ENCODE data around the gene PPP1R14B.
A peak's percentile ranks its signal among the peaks of the same experiment; 100 is the strongest.
"Not testable (repeated sequence)": the region's sequence is repeated elsewhere in the genome, so short reads cannot be mapped to it uniquely, and the experiment has no call there.

PPP1R14B gene

DNA sequence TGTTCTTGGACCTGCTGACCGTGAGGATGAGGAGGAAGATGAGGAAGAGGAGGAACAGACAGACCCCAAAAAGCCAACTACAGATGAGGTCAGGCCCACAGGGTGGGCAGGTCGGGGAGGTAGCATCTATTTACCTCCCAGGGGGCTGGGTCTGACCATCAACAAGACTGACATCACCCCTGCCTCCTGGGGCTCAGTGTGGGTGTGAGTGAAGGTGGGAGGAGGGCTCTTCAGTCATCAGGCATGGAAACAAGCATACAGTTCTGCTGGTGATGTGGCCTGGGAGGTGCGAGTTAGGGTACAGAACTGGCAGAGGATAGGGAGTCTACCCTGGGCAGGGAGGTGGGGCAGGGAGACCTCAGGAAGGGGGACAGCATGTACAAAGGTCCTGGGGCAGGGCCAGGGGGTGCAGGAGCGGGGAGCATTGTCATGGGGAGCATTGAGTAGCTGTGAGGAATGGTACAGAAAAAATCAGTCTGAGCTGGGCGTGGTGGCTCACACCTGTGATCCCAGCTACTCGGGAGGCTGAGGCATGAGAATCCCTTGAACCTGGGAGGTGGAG, 13.5 kb upstream of the PPP1R14B start:
- DNase-seq = no peak

DNA sequence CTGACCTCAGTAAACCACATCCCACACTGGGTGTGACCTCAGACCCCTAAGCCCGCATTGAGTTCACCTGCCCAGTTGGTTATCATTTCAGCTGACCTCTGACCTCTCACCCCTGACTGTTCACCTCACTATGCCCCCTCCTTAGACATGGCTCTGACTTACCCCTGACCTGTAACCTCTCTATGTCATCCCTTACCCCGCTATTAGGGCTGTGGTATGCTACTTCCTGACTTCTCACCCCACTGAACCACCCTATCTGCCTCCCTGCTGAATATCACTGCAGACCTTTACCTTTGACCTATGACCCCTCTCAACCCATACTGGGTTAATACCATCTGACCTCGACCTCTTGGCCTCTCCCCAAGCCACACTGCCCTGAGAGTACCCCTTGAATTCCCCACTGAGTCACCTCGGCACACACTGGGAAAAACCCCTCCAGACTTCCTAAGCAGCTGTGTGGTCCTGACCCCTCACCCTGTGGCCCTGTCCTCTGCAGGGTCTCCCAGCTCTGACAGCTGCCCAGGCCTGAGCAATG, 12.9 kb upstream of the PPP1R14B start:
- no peak for DNase-seq

DNA sequence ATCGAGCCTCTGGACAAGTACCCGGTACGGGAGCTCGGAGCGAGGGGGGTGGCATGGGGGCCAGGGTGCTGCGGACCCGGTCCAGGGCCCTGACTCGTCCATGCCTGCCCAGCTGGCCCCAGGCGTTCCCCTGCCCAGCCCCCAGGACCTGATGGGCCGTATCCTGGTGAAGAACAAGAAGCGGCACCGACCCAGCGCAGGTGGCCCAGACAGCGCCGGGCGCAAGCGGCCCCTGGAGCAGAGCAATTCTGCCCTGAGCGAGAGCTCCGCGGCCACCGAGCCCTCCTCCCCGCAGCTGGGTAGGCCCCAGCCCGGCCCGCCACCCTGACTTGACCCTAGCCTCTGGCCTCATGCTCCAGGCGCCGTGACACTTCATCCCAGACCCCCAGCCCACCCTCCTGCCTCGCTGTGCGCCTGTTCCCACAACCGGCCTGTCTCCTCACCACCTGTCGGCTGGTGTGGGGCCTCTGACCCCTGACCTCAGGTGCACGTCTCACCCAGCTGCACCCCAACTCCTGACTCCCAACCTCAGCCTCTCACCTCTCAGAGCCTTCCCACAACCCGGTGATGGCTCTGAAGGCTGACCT, 12.3 kb upstream of the PPP1R14B start:
- DNase-seq = no peak

DNA sequence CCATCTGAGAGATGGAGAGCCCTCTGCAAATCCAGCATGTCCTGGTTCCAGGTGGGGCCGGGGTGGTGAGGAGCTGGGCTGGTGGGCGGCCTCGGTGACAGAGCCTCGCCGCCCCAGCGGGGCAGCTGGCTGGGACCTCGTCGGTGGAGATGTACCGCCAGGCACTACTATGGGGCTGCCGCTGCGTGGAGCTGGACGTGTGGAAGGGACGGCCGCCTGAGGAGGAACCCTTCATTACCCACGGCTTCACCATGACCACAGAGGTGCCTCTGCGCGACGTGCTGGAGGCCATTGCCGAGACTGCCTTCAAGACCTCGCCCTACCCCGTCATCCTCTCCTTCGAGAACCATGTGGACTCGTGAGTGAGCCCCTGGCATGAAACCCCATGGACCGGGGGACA, 11.6 kb upstream of the PPP1R14B start:
- no peak for DNase-seq

DNA sequence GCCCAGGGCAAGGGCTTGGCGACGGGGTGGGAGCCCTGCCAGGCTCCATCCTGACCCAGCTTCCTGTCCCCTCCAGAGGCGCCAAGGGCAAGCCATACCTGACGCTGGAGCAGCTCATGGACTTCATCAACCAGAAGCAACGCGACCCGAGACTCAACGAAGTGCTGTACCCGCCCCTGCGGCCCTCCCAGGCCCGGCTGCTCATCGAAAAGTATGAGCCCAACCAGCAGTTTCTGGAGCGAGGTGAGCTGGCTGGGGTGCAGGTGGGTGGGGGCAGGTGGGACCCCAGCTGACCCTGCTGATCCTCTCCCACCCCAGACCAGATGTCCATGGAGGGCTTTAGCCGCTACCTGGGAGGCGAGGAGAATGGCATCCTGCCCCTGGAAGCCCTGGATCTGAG, 9.6 kb upstream of the PPP1R14B start:
- no peak for DNase-seq

DNA sequence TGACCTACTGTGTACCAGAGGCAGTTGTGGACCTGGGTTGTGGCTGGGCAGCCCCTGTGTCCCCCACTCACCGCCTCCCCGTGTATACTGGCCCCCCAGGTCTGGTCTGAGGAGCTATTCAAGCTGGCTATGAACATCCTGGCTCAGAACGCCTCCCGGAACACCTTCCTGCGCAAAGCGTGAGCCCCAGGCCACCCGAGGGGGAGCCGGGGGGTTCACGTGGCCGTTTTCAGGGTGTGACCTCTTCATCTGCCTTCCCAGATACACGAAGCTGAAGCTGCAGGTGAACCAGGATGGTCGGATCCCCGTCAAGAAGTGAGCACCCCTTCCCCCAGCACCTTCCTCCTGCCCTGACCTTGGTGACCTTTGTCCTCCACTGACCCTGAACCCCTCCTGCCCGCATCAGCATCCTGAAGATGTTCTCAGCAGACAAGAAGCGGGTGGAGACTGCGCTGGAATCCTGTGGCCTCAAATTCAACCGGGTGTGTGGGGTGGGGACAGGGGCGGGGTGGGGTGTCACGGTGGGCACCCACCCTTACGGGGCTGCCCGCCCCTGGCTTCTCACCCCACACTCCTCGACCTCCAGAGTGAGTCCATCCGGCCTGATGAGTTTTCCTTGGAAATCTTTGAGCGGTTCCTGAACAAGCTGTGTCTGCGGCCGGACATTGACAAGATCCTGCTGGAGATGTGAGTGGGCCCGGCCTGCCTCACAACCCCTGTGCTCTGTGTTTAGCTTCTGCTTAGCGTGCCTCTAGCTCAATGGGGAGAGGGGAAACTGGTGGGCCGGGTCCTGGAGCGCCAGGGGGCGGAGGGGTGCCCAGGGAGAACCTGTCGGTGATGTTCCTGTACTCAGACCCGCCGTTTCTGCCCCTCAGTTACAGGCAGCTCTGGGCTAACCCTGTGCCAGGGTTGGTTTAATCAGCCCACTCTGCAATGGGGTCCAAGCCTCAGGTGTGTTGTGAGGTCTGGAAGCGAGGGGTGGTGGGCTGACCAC, 8.7 kb upstream of the PPP1R14B start:
- DNase-seq = no peak

DNA sequence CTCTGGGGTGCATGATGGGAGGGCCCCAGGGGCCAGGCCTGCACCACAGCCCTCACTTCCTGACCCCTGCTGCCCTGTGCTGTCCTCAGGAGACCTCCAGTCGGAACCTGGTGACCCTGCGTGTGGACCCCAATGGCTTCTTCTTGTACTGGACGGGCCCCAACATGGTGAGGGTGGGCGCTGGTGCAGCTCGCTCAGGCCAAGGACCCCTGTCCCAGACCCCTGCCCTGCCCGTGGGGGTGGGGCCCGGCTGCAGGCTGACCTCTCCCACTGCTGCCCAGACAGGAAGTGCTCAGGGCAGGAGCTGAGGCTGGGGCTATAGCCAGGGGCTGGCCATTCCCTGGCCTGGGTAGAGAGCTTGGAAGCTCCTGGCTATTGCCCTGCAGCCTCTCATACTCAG, 7.6 kb upstream of the PPP1R14B start:
- no peak for DNase-seq

DNA sequence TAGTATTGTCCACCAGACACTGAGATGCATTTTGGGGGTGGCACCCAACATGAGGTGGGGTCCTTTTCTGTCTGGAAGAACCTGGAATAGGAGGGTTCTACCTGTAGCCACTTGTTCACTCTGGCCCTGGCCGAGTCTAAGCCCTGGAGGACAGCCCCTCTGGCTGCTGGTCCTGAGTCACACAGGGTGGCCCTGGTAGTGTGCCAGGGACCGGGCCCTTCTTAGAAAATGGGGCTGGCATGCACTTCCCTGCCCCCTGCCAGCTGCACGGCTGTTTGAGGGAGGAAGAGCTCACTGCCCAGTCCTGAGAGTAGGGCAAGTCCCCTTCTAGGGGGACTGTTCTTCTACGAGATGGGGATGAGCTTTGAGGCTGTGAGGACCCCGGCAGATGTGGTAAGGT, 6.7 kb upstream of the PPP1R14B start:
- DNase-seq = no peak

DNA sequence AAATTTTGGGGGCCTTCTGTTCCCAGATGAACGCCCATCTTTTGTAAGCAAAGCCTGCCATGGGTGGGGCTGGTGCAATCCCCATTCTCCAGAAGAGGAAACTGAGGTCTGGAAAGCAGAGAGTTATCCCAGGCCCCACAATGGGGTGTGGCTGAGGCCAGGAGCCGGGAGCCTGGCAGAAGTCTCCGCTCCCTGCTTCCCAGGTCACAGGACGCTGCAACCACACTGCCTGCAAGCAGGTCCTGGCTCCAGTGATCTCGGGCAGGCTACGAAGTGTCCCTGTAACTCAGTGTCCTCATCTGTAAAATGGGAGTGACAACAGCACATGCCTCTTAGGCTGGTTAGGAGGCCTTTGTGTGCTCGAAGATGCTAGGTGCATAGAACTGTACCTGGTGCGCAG, 6.3 kb upstream of the PPP1R14B start:
- no peak for DNase-seq

DNA sequence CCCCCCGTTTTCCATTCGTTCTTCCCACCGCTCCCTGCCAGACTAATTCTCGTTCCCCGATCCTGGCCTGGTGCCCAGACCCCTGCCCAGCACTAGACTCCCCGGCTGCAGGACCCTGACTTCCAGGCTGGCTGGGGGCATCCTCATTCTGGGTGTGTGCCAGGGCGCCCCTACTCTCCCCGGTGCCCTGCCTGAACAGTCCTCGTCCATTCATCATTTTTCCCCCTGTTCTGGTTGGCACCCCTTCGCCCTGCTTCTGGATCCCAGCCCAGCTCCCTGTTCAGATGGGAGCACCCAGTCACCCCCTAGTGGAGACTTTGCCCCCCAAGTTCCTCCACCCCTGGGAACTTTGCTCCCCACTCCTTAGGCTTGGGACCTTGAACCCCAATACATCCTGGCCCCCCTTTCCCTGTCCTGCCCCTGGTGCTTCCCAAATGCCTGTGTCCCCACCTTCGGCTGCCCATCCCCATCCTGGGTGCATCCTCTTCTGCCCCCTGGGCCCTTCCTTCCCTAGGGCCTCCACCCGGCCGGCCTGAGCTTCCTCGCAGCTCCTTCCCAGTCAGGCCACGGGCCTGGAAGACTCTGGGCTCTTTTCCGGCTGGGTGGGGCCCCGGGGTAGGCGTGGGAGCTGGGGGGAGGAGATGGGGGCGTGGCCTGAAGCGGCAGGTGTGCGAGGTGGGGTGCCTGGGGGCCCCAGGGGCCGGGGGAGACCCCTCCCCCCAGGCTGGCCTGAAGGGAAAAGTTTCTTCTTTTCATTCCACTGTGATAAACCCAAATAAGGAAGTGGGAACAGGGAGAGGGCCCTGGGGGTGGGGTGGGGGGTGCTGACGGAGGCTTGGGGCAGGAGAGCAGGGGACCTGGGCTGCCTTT, 5.5 kb upstream of the PPP1R14B start:
- no peak for DNase-seq

DNA sequence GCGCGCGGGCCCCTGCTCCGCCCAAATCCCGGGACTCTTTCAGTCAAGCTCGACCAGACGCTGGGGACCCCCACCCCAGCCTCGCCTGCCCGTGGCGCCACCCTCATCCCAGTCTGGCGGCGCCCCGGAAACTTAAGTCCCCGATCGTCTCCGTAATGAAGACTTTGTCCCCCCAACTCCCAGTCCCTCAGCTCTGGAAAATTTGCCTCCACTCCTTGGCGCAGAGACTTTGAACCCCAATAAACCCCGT, 4.9 kb upstream of the PPP1R14B start:
- no peak for DNase-seq

DNA sequence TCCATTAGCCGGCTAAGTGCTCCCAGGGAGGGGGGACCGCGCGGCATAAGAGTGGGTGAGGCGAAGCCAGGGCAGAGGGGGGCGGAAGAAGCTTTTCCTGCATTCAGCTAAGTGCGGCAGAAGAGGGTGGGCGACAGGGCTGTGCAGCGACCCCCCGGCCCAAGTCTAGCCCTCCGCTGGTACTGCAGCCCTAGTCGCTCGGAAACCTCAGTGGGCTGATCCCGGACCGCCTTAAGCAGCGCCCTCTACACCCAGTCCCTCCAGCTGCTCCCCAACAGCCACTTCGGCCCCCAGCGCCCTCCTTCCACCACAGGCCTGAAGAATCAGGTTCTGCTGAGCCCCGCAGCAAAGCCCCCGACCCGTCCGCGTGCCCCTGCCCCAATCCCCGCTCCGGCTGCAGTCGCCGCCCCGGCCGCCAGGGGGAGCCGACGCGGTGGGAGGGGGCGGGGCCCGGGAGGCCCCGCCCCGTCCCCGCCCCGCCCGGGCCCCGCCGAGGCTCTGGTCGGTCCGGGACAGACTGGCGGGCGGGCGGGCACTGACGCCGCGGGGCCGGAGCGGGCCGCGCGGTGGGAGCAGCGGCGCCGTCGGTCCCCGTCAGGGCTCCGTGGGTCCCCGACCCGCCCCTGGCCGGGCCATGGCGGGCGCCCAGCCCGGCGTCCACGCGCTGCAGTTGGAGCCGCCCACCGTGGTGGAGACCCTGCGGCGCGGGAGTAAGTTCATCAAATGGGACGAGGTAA, 4.4 kb upstream of the PPP1R14B start, which contains the start of gene PLCB3:
PLCB3 (plus strand) TSS at position 515 of the 737 bp plus-strand sequence; CDS start at position 635, 120 bp downstream.
- DNase-seq = no peak

DNA sequence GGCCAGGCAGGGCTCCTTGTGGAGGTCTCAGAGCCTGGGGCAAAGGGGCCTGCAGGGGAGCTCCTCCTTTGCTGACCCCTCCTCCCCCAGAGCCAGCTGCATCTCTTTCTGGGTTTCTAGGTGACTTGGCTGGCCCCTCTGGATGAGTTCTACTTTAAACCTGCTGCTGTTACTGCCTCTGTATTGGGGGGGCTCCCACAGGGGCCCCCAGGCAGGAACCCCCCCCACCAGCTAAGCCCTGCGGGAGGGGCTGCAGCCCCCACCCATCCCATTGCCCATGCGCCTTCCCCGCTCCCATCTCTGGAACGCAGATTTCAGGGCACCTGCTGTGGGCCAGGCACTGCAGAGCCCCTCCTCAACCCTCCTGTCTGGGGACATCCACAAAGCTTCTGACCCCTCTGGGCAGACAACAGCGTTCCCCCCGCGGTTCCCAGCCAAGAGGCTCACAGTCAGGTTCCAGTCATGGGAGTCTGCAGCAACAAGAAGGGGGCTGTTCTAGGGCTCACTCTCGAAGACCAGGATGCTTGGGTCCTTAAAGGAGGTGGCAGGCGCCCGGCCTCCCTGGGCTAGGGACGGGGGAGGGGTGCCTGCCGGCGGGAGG, 3.8 kb upstream of the PPP1R14B start:
- no peak for DNase-seq

DNA sequence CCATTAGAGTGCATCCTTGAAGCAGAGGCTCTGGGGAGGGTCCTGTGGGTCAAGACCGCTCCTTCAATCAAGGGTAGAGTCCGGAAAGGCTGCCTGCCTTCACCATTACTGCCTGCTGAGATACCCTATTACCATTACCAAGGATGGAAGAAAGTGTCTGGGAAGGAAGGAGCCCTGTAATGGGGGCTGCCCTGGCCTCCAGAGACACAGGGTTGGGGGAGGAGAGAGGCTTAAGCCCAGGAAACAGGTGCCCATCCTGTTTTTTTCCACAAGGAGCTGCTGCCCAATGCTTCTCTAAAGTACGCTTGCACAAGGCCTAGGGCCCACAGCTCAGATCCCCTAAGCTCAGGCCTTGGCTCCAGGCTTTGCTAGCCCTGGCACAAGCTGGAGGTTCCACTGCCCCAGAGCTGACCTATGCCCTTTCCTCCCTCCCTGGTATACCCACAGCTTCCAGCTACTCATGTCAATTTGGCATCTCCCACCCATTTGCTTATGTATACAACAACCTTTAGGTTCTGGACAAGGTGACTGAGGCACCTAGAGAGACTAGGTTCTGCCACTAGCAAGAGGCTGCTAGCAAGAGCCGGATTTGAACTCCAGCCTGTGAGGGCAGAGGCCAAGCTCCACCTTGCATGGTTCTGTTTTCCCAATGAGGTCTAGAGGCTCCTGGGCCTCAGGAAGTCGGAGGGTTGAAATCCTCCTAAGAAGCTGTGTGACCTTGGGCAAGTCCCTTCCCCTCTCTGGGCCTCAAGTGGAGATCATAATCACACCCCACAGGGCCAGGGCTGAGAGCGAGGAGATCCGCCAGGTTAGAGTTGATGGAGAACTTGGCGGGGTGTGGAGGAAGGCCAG, 3.0 kb upstream of the PPP1R14B start:
- DNase-seq = no peak

DNA sequence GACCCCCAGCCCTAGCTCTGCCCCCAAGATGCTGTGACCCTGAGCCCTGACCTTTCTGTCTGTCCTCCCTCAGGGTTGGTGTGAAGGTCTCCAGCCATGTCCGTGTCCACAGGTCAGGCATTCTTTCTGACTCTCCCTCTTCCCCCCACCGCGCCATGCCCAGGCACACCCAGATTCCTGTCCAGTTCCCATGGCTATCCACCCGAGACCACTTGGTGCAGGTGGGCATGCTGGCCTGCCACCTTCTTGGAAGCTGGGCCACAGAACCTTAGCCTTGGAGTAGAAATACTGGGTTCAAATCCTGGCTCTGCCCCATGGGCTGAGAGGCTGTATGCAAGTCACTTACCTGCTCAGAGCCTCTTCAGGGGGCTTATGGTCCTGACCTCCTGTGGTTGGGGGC, 2.3 kb upstream of the PPP1R14B start:
- no peak for DNase-seq

DNA sequence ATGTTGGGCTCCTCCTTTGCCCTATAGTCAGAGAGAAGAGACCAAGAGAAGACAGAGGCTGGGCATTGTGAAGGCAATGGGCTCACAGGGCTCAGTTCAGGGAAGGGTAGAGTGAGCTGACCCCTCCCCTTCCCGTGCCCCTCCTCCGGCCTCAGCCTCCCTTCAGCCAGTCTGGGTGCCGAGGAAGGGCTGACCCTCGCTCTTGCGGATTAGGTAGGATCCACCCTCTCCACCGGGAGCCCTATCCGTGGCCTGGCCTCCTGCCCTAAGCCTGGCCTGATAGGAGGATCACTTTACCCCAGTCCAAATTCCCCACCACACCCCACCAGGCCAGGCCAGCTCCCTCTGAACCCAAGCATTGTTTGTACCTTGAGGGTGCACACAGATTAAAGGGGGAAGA, 1.8 kb upstream of the PPP1R14B start:
- no peak for DNase-seq

DNA sequence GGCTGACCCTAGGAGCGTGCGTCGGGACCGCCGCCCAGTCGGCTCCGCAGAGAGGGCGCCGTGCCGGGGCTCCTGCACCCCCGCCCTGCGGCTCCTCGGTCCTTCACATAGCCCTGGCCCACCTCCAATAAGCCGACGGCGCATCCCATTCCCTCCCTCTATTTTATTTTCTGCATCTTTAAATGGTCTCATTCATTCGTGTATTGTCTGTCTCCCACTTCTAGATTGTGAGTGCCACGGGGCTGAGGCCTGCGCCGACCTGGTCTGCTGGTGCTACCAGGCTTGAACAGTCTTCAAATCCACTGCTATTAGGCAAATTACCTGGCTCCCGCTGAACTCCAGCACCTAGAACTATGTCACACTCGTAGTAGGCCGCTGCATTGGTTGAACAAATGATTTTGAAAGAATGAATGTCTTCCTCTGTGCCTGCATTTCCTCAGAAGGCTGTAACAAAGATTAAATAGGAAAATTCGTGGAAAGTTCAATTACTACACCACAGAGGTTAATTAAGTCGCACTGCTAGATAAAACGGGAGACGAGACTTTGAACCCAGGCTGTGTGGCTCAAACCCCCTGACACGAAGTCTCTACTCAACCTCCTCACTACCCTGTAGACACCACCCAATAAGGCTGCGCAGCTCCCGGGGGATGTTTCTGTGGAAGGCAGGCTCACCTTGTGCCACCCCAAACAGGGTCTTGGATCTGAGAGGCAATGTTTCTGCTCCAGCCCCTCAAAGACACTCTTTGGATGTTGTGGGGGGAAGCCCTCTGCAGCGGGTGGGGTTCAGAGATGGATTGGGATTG, 1.2 kb upstream of the PPP1R14B start:
- DNase-seq = no peak

DNA sequence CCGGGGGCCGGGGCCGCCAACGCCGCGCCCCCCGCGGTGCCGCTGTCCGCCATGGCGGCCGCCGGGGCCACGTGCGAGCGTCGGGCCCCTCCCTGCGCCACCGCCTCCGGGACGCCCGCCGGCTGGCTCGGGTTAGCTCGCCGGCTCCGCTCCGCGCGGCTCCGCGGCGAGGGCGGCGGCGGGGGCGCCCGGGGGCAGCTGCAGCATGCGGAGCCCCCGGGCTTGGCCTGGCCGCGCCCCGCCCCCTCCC, 197 bp downstream of the PPP1R14B start:
- not testable (repeated sequence) for DNase-seq

DNA sequence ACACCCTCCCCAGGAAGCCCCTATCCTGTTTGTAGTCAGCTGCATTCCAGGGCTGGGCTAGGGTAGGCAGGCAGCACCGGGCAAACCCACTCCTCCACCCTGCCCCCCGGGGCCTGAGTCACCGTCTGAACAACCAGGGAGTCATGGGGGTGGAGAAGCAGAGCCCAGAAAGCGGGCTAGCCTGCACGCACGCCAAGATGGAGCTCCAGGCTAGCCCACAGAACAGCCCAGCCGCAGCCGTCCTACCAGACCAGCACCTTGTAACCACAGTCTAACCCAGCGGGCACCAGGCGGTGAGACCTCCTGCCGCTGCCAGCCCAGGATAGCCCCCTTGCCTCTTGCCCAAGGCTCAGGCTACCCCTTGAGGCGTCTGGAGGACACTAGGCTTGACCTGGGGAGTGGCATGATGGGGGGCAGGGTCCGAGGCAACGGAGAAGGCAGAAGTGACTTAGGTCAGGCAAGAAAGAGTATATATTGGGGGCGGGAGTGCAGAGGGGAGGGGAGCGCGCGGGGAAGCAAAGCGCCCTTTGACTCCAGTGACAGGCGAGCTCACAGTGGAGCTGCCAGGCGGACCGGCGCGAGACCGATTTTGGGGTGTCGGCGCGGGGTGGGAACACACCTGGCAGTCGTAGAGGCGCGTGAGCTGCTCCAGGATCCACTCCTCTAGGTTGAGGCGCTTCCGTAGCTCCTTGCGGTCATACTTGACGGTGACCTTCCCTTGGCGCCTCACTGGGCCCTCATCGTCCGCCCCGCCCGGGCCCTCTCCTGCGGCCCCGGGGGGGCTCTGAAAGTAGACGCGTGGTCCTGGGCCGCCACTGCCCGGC, 734 bp downstream of the PPP1R14B start:
- peak; percentile 18 for DNase-seq

Data from NCI-H446 treated with DMSO at 0.1 percent for 48 hours (cell line).